GM21360 (cell line): ENCODE measurements around the gene FAR2.
"Not testable (repeated sequence)": the region's sequence is repeated elsewhere in the genome, so short reads cannot be mapped to it uniquely, and the experiment has no call there.

Experiments
- ATAC-seq: cut with Tn5 transposase; IDR thresholded peaks from one replicate; pipeline ENCODE4 v1.9.1; 2021; ENCODE audit warnings: mild to moderate bottlenecking, moderate library complexity; ENCODE audit not compliant: unreplicated experiment

Gene FAR2

GRCh38 chr12:29273178-29273843, 124.2 kb downstream of the FAR2 start:
- ATAC-seq = no peak

- ATAC-seq = no peak
Measured at GRCh38 chr12:29275834-29276233, 126.8 kb downstream of the FAR2 start.

DNA sequence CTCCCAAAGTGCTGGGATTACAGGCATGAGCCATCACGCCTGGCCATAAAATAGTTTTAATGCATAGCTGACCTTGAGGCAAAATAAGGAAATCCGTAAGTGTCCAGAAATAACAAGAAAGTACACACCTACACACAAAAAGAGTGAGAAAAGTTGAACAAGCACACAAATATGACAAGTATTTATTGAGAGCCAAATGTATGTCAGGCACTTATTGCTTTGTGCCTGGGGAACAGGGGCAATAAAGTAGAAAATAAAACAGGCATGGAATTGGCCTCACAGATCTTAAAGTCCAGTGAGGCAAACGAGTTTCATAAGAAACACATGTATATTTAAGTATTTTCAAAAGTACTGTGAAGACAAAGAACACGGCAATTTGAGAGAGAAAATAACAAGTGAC, 128.2 kb downstream of the FAR2 start:
- ATAC-seq = no peak

DNA sequence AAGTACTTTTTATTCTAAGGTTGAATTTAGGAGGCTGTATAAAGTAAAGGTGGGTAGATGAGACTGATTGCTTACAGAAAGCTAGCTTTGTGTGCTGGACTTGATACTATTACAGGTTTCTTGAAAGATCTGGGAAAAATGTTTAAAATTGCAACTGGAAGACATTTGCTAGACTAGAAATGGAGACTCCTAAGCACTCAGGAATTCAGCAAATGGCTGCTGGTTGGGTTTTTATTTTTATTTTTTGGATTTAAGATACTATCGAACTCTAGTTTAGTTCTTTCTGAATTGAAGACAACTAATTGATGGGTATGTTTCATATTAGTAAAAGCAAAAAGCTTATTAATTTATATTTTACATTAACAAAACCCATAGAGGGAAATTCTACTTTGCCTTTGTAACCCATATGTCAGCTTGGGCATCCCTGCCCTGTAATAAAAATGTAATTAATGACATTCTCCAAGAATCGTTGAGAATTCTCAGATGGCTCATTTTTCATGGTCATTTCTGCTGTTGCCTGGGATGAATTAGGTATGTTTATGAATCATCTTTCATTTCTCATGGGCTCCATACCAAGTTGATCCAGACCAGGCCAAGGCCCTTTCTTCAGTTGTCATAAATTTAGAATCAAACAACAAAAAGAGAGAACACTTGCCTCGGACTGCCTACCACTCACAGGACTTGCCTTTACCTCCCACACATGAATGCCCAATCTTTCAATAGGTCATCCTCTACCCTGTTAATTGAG, 129.8 kb downstream of the FAR2 start:
- ATAC-seq = no peak

DNA sequence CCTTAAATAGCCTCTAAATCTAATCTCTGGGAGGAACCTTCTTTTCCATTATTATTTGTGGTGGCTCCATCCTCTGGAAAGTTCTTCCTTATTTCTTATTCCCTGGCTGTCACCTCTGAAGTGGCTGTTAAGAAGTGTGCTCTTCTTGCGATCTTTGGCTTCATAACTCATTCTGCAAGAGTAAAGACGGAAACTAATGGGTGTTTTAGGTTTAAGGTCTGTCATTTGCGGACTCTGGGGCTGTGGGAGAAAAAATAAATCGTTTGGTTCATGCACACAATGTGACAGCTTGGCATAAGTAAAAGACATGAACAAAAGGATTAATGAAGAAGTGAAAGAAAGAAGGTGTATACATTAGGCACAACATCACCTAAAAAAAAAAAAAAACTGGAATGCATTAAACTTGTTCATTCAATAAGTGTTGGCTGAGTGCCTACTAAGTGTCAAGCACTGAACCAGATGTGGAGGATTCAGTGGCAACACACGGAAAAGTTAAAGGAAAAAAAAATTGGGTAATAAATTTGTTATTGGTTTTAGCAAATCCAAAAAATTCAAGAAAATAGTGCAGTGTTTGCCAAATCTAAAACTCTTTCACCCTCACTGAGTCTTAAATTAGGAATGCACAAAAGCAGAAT, 132.4 kb downstream of the FAR2 start:
- ATAC-seq = no peak

GRCh38 chr12:29282031-29282816, 133.1 kb downstream of the FAR2 start:
- no peak for ATAC-seq

DNA sequence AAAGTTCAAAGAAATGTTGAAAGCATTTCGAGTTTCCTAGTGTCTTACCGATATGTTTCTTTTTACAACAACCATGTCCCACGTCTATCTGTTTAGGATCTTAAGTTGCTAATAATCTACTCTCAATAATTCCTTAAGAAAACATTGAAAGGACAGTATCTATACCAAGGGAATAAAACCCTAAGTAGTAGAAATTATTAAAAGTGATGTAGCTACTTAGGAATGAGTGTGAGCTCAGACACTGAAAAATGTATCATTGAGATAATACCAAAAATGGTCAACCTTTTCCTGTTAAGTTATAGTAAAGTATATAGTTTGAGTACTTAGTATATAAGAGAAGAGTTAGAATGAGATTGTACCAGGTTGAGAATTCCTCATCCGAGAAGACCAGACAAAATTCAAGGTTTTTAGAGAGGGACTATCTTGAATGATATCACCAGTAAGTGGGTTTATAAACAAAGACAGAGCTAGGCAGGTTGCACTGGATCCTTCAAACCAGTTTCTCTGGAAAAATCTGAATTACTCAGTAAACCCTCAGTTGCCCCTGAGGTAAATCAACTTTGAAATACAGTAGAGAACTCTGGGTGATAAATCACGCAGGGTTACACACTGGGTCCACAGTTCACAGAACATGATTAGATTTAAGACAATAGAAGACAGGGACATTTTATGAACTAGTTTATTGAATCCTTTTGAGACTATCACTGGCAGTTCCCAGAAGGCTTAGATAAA, 135.1 kb downstream of the FAR2 start:
- ATAC-seq = no peak

- no peak for ATAC-seq
Measured at GRCh38 chr12:29286081-29286790, 137.2 kb downstream of the FAR2 start.

- ATAC-seq = no peak
Measured at GRCh38 chr12:29287622-29288021, 138.5 kb downstream of the FAR2 start.

DNA sequence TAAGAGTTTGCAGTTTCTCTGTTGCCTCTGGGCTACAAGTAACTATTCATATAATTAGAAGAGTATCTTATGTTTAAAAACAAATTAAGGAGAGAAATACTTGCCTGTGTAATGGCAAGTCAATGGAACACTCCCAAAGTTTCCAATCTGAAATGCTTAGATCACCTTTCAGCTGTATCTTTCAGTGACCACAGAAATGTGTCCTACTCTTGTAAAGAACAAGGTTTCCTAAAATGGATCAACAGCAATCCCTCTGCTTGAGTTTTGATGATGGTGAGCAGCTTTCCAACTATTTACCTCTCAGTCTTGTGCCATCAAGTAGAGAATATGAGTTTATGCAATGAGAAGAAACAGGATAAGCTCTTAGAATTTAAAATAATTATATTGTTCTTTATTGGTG, 139.0 kb downstream of the FAR2 start:
- no peak for ATAC-seq

DNA sequence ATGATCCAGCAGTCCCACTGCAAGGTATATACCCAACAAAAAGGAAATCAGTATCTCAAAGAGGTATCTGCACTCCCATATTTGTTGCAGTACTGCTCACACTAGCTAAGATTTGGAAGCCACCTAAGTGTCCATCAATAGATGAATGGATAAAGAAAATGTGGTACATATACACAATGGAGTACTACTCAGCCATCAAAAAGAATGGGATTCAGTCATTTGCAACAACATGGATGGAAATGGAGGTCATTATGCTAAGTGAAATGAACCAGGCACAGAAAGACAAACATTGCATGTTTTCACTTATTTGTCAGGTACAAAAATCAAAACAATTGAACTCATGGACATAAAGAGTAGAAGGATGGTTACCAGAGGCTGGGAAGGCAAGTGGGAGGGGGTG, 141.4 kb downstream of the FAR2 start:
- ATAC-seq = not testable (repeated sequence)

DNA sequence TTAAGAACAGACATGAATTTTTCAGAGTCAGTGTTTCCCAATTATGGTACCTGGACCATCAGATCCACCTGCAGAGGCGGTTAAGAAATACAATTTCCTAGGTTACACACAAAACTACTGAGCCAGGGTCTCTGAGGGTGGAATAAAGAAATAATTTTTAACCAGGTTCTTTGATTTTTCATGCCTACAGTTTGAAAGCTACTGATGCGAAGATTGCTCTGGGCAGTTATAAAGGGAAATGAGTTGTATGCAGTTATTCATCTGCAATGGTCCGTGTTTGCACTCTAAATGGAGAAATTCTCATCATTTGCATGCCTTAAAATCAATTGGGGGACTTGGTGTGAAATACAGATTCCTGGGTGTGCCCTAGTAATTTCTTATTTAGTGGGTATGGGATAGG, 142.1 kb downstream of the FAR2 start:
- no peak for ATAC-seq

DNA sequence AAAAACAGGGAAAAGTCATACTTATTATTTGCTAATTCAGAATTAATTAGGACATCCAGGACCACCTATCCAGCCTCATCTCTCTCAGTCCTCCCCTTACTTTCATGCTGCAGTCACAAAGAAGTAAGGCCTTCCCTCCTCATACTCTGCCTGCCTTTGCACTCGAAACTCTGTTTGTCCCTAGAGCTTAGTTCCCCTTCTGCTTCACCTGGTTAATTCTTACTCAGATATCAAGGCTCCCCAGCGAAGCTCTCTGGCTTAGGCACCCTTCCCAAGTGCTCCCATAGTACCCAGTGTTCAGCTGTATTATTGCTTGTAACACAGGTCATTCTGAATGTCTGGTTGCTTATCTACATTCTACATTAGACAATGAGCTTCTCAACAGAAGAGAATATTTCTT, 150.6 kb downstream of the FAR2 start:
- ATAC-seq = no peak

- no peak for ATAC-seq
Measured at GRCh38 chr12:29301114-29301513, 152.0 kb downstream of the FAR2 start.

GRCh38 chr12:29304388-29304787, 155.3 kb downstream of the FAR2 start:
- ATAC-seq = no peak

DNA sequence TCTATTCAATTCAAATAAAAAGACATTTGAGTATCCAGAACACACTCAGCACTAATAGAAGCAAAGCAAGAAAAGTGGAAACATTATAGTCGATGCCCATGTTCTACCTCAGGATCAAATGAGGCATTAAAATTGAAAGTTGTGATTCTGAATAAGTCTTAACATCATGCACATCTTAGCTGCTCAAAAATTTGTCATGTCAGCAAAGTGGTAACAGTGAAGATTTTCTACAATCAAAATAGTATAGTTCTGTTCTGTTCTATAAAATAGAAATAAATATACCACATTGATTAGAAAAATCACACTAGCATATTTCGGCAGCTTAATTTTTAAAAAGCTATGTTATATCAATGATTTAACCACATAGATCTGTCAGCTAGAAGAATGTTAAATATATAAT, 157.2 kb downstream of the FAR2 start:
- ATAC-seq = no peak

GRCh38 chr12:29306682-29307081, 157.6 kb downstream of the FAR2 start:
- ATAC-seq = no peak

GRCh38 chr12:29309320-29309902, 160.3 kb downstream of the FAR2 start:
- ATAC-seq = no peak

DNA sequence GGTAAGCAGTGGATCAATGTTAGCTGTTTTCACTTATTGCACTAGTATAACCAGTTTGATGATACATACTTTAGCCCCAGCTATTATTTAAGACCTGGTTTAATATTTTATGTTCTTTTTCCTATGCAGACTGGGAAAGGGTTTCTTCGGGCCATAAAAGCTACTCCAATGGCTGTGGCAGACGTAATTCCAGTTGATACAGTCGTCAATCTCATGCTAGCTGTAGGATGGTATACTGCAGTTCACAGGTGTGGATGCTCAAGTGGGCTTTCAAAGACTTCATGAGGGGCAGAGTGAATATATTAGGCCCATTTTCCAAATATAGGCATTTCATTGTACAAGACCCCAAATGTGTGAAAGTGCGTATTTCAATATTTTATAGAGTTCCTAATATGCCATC, 161.8 kb downstream of the FAR2 start:
- ATAC-seq = no peak

GRCh38 chr12:29314416-29314815, 165.3 kb downstream of the FAR2 start:
- no peak for ATAC-seq
